HepG2 (cell line): ENCODE data around the gene HCFC1R1. TPM values are rescaled to one million over a fixed set of nuclear protein-coding genes. Genes with fewer than 3 reads are reported as not detected.

Experiments used
- ARHGAP35 ChIP-seq: sonication (generic); formaldehyde crosslinking; IDR thresholded peaks from 2 replicates; pipeline ENCODE4 v1.9.0; 2022; ENCODE audit warnings: mild to moderate bottlenecking, inconsistent platforms, moderate library complexity, missing genetic modification reagents, borderline replicate concordance
- ELF3 ChIP-seq: IDR thresholded peaks from 2 replicates; pipeline ENCODE4 v1.6.1; 2016; ENCODE audit warnings: missing genetic modification reagents, missing compliant biosample characterization
- ELF4 ChIP-seq: sonication (generic); formaldehyde crosslinking; IDR thresholded peaks from 2 replicates; pipeline ENCODE4 v1.5.0; 2020; ENCODE audit warnings: missing genetic modification reagents, mild to moderate bottlenecking, moderate library complexity, borderline replicate concordance
- HDAC1 ChIP-seq: sonication (generic); formaldehyde crosslinking; IDR thresholded peaks from 2 replicates; pipeline ENCODE4 v1.5.1; 2020; ENCODE audit warnings: mild to moderate bottlenecking, missing genetic modification reagents
- HNF4A ChIP-seq: sonication (generic); formaldehyde crosslinking; IDR thresholded peaks from 2 replicates; pipeline ENCODE4 v1.4.0; 2020; ENCODE audit warnings: missing genetic modification reagents
- IRX3 ChIP-seq: sonication (generic); formaldehyde crosslinking; IDR thresholded peaks from 2 replicates; pipeline ENCODE4 v1.8.1; 2023; ENCODE audit warnings: mild to moderate bottlenecking, low read depth, missing genetic modification reagents, borderline replicate concordance
- KDM2A ChIP-seq: sonication (generic); formaldehyde crosslinking; IDR thresholded peaks from 2 replicates; pipeline ENCODE4 v1.4.0; 2020; ENCODE audit warnings: low read depth, missing genetic modification reagents, borderline replicate concordance
- MED1 ChIP-seq: sonication (generic); formaldehyde crosslinking; IDR thresholded peaks from 2 replicates; pipeline ENCODE4 v1.4.0; 2020; ENCODE audit warnings: missing genetic modification reagents
- MED13 ChIP-seq: sonication (generic); formaldehyde crosslinking; IDR thresholded peaks from 2 replicates; pipeline ENCODE4 v1.5.0; 2020; ENCODE audit warnings: missing genetic modification reagents
- NR2C2 ChIP-seq: sonication (generic); formaldehyde crosslinking; IDR thresholded peaks from 2 replicates; pipeline ENCODE4 v1.4.0; 2020; ENCODE audit warnings: missing genetic modification reagents, mild to moderate bottlenecking, moderate library complexity, borderline replicate concordance
- NR2F2 ChIP-seq: IDR thresholded peaks from 2 replicates; pipeline ENCODE4 v1.6.1; 2012; ENCODE audit warnings: low read depth, inconsistent platforms, borderline replicate concordance
- POLR2G ChIP-seq: fragments of 200-400 bp; formaldehyde crosslinking; IDR thresholded peaks from 2 replicates; pipeline ENCODE4 v1.6.1; 2018; ENCODE audit warnings: mild to moderate bottlenecking, low read depth, low read length, moderate library complexity
- SOX6 ChIP-seq, 2 experiments: fragments of 450-650 bp in 1 of 2; sonication (generic) in 1 of 2; formaldehyde crosslinking in 1 of 2; IDR thresholded peaks; 2 replicates each; pipeline versions ENCODE4 v1.4.0 to v1.6.1; 2017 to 2020; ENCODE audit warnings: antibody characterized with exemption in 1 of 2, mild to moderate bottlenecking in 1 of 2, missing genetic modification reagents in 1 of 2
- ZBTB1 ChIP-seq: sonication (generic); formaldehyde crosslinking; IDR thresholded peaks from 2 replicates; pipeline ENCODE4 v1.4.0; 2020; ENCODE audit warnings: missing genetic modification reagents, borderline replicate concordance
- ZBTB7A ChIP-seq: sonication (generic); formaldehyde crosslinking; IDR thresholded peaks from 2 replicates; pipeline ENCODE4 v1.8.0; 2022; ENCODE audit warnings: mild to moderate bottlenecking, missing genetic modification reagents
- ZFP91 ChIP-seq: sonication (generic); formaldehyde crosslinking; IDR thresholded peaks from 2 replicates; pipeline ENCODE4 v1.9.0; 2022; ENCODE audit warnings: missing genetic modification reagents, mild to moderate bottlenecking, borderline replicate concordance
- ZNF274 ChIP-seq: sonication (generic); formaldehyde crosslinking; IDR thresholded peaks from 2 replicates; pipeline ENCODE4 v1.5.1; 2020; ENCODE audit warnings: mild to moderate bottlenecking, missing genetic modification reagents
- ZNF350 ChIP-seq: sonication (generic); formaldehyde crosslinking; IDR thresholded peaks from 2 replicates; pipeline ENCODE4 v1.4.0; 2020; ENCODE audit warnings: mild to moderate bottlenecking, low read depth, missing genetic modification reagents, borderline replicate concordance
- ZNF460 ChIP-seq: sonication (generic); formaldehyde crosslinking; IDR thresholded peaks from 2 replicates; pipeline ENCODE4 v1.5.1; 2020; ENCODE audit warnings: missing genetic modification reagents, mild to moderate bottlenecking, borderline replicate concordance
- ZNF556 ChIP-seq: sonication (generic); formaldehyde crosslinking; IDR thresholded peaks from 2 replicates; pipeline ENCODE4 v1.4.0; 2020; ENCODE audit warnings: mild to moderate bottlenecking, missing genetic modification reagents, borderline replicate concordance
- ZNF770 ChIP-seq: sonication (generic); formaldehyde crosslinking; IDR thresholded peaks from 2 replicates; pipeline ENCODE4 v1.5.0; 2020; ENCODE audit warnings: mild to moderate bottlenecking, missing genetic modification reagents
- polyA plus RNA-seq, 8 experiments: library from polyadenylated mRNA; depleted of rRNA in 3 of 8; stranded (reverse) in 7 of 8; unstranded in 1 of 8; fragments of >200 nt; fragmentation: Illumina TruSeq in 4 of 8; extraction: Trizol in 4 of 8; gene quantifications; 2 replicates each; pipeline versions ENCODE4 v1.2.1 to v1.2.3, GENCODE V29; 2011 to 2016; ENCODE audit warnings: low read depth in 4 of 8, missing spikeins in 1 of 8, mixed read lengths in 1 of 8; ENCODE audit not compliant: insufficient read depth in 1 of 8
- total RNA-seq, 5 experiments: library from RNA; depleted of rRNA; stranded (reverse); fragments of >200 nt; fragmentation: Illumina TruSeq; extraction: Trizol; gene quantifications; 2 replicates each; pipeline ENCODE4 v1.2.3, GENCODE V29; 2016; ENCODE audit warnings: low read depth in 1 of 5
- TF ChIP-seq, protein P1 (sequence below): fragments of 450-650 bp; IDR thresholded peaks from 2 replicates; pipeline ENCODE4 v1.6.1; 2017; ENCODE audit warnings: mild to moderate bottlenecking

HCFC1R1 gene
- total and polyA plus RNA-seq, 2 of the 13 experiments (the other 11 are each of a cell fraction or from before 2014, with no cell fraction given), result 13.8 to 16.1 TPM

GRCh38 chr16:2981177-2981898 lies 42.4 kb downstream of the HCFC1R1 start (continued):
- TF ChIP-seq ZNF770 (CRISPR knock-in tag) (peak; percentile 60; the same call in 1 of the 2 replicates), HDAC1 (no peak; the same call in none of the 2 replicates), MED1 (CRISPR knock-in tag) (peak; percentile 47; the same call in 1 of the 2 replicates), ELF4 (0 out of 2 replicates have a peak, but pooled peaks have one; percentile 2), ZBTB1 (CRISPR knock-in tag) (no peak), ZFP91 (CRISPR knock-in tag) (peak; percentile 45; the same call in 1 of the 2 replicates), MED13 (no peak), ZNF556 (no peak), ZBTB7A (CRISPR knock-in tag) (peak; percentile 42; the same call in 1 of the 2 replicates), POLR2G (peak; percentile 62; the same call in 1 of the 2 replicates), IRX3 (CRISPR knock-in tag) (no peak), NR2C2 (peak; percentile 92), ELF3 (CRISPR knock-in tag) (peak; percentile 77), SOX6 (IDR thresholded peaks at IDR 0.05) (no peak), SOX6 (CRISPR knock-in tag; IDR thresholded peaks at IDR 0.05) (peak; percentile 37; the same call in 1 of the 2 replicates), ZNF350 (peak; percentile 73; the same call in 1 of the 2 replicates), NR2F2 (0 out of 2 replicates have a peak, but pooled peaks have one; percentile 27), ZNF274 (CRISPR knock-in tag) (0 out of 2 replicates have a peak, but pooled peaks have one; percentile 6), HNF4A (CRISPR knock-in tag) (peak; percentile 77), KDM2A (CRISPR knock-in tag) (peak; percentile 15; the same call in 1 of the 2 replicates), ARHGAP35 (CRISPR knock-in tag) (0 out of 2 replicates have a peak, but pooled peaks have one; percentile 17), ZNF460 (peak; percentile 99)
- TF ChIP-seq, protein P1, sequence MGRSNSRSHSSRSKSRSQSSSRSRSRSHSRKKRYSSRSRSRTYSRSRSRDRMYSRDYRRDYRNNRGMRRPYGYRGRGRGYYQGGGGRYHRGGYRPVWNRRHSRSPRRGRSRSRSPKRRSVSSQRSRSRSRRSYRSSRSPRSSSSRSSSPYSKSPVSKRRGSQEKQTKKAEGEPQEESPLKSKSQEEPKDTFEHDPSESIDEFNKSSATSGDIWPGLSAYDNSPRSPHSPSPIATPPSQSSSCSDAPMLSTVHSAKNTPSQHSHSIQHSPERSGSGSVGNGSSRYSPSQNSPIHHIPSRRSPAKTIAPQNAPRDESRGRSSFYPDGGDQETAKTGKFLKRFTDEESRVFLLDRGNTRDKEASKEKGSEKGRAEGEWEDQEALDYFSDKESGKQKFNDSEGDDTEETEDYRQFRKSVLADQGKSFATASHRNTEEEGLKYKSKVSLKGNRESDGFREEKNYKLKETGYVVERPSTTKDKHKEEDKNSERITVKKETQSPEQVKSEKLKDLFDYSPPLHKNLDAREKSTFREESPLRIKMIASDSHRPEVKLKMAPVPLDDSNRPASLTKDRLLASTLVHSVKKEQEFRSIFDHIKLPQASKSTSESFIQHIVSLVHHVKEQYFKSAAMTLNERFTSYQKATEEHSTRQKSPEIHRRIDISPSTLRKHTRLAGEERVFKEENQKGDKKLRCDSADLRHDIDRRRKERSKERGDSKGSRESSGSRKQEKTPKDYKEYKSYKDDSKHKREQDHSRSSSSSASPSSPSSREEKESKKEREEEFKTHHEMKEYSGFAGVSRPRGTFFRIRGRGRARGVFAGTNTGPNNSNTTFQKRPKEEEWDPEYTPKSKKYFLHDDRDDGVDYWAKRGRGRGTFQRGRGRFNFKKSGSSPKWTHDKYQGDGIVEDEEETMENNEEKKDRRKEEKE, result no peak
